PC-9 (cell line): Measurements from ENCODE around the gene NIPSNAP3A. TPM values are rescaled to one million over a fixed set of nuclear protein-coding genes. Genes with fewer than 3 reads are reported as not detected.

Source experiments
- BruUV-seq: library from RNA; stranded (reverse); fragments of 400-500 nt; replicated peaks from 2 replicates; lab custom pipeline; 2021; lab: Mats Ljungman, UMichigan
- CTCF ChIA-PET: fragments of 300-600 bp; sonication (Branson Sonifier 250); formaldehyde crosslinking; loops from one replicate; lab custom pipeline; 2022; ENCODE audit warnings: antibody characterized with exemption; lab: Charles Lee
- POLR2A ChIA-PET: fragments of 300-600 bp; sonication (Branson Sonifier 250); formaldehyde crosslinking; loops from one replicate; lab custom pipeline; 2022; ENCODE audit warnings: antibody characterized with exemption; ENCODE audit not compliant: unreplicated experiment; lab: Charles Lee
- DNase-seq, 2 experiments: peaks; one replicate each; pipeline versions ENCODE4 v3.0.0 to v3.0.0-alpha.2; 2015 to 2022; ENCODE audit warnings: mixed read lengths in 1 of 2
- H2AFZ ChIP-seq: fragments of 200-600 bp; sonication (generic); 2 replicates; pipeline ENCODE4 v1.8.1; 2017; ENCODE audit warnings: antibody characterized with exemption
- H3F3A ChIP-seq: fragments of 200-600 bp; sonication (generic); 2 replicates; pipeline ENCODE4 v1.8.1; 2017; ENCODE audit warnings: antibody characterized with exemption, mild to moderate bottlenecking, low read depth; ENCODE audit not compliant: insufficient read depth
- H3K27ac ChIP-seq: fragments of 200-600 bp; sonication (generic); 2 replicates; pipeline ENCODE4 v1.6.1; 2016; ENCODE audit warnings: mixed run types
- H3K27me3 ChIP-seq: fragments of 200-600 bp; sonication (generic); 2 replicates; pipeline ENCODE4 v1.6.1; 2016; ENCODE audit warnings: low read depth, mixed run types; ENCODE audit not compliant: insufficient read depth
- H3K36me3 ChIP-seq: fragments of 200-600 bp; sonication (generic); 2 replicates; pipeline ENCODE4 v1.6.1; 2016; ENCODE audit warnings: low read depth, mixed run types
- H3K4me1 ChIP-seq: fragments of 200-600 bp; sonication (generic); replicated peaks from 2 replicates; pipeline ENCODE4 v1.6.1; 2016; ENCODE audit warnings: mixed run types; ENCODE audit not compliant: insufficient read depth
- H3K4me2 ChIP-seq: fragments of 200-600 bp; sonication (generic); 2 replicates; pipeline ENCODE4 v1.6.1; 2017; ENCODE audit warnings: mixed run types
- H3K4me3 ChIP-seq: fragments of 200-600 bp; sonication (generic); 2 replicates; pipeline ENCODE4 v1.6.1; 2016; ENCODE audit warnings: mixed run types
- H3K79me2 ChIP-seq: fragments of 200-600 bp; sonication (generic); 2 replicates; pipeline ENCODE4 v1.6.1; 2017; ENCODE audit warnings: low read depth, mixed run types
- H3K9me2 ChIP-seq: fragments of 200-600 bp; sonication (generic); 2 replicates; pipeline ENCODE4 v1.8.1; 2017; ENCODE audit warnings: mild to moderate bottlenecking; ENCODE audit not compliant: insufficient read depth
- H3K9me3 ChIP-seq: fragments of 200-600 bp; sonication (generic); 2 replicates; pipeline ENCODE4 v1.8.1; 2016; ENCODE audit warnings: low read depth; ENCODE audit not compliant: insufficient read depth
- H4K20me1 ChIP-seq: fragments of 200-600 bp; sonication (generic); 2 replicates; pipeline ENCODE4 v1.8.1; 2017; ENCODE audit not compliant: insufficient read depth
- EZH2 ChIP-seq: fragments of 200-600 bp; sonication (generic); IDR thresholded peaks from 2 replicates; pipeline ENCODE4 v1.8.0; 2017; ENCODE audit warnings: antibody characterized with exemption, low read depth
- intact Hi-C: fragments of 100-400 bp; cut with micrococcal nuclease; formaldehyde crosslinking; loops from one replicate; pipeline ENCODE4 v1.10.0; 2022; ENCODE audit not compliant: unreplicated experiment
- total RNA-seq: library from RNA; stranded (reverse); gene quantifications from 2 replicates; pipeline ENCODE4 v1.2.3, GENCODE V29; 2021
- TF ChIP-seq, protein P1 (sequence below): fragments of 200-600 bp; sonication (generic); conservative IDR thresholded peaks from 2 replicates; pipeline ENCODE4 v1.6.1; 2017; ENCODE audit warnings: mixed run types, antibody characterized with exemption, mild to moderate bottlenecking, moderate library complexity

NIPSNAP3A gene
- total RNA-seq, 1 experiment from 2014 or later, result 19.8 TPM

DNA sequence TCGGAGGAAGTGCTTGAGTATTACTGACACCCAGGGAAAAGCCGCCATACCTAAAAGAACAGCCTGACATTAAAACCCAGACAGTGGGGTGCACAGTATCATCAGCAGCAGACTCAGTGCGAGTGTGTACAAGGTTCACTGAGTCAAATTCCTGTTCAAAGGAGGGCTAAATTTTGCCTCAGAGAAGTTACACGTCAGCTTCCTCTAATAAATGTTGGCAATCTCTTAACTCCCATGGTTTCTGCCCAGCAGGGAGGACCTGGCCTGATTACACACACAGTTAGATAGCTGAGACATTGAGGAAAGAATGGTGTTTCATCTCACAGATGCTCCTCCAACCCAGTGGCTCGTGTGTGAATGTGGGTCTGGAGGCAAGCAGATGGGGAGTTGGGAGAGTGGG, 54.6 kb downstream of the NIPSNAP3A start:
- TF ChIP-seq EZH2, result no peak
- TF ChIP-seq, protein P1, sequence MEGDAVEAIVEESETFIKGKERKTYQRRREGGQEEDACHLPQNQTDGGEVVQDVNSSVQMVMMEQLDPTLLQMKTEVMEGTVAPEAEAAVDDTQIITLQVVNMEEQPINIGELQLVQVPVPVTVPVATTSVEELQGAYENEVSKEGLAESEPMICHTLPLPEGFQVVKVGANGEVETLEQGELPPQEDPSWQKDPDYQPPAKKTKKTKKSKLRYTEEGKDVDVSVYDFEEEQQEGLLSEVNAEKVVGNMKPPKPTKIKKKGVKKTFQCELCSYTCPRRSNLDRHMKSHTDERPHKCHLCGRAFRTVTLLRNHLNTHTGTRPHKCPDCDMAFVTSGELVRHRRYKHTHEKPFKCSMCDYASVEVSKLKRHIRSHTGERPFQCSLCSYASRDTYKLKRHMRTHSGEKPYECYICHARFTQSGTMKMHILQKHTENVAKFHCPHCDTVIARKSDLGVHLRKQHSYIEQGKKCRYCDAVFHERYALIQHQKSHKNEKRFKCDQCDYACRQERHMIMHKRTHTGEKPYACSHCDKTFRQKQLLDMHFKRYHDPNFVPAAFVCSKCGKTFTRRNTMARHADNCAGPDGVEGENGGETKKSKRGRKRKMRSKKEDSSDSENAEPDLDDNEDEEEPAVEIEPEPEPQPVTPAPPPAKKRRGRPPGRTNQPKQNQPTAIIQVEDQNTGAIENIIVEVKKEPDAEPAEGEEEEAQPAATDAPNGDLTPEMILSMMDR, result no peak
- Histone ChIP-seq H3K4me1 (no peaks in the 10 kb centered on the region), H3F3A (no peaks in the 10 kb centered on the region), H3K9me2 (no peaks in the 10 kb centered on the region), H3K4me3 (no peak overlapping the region), H2AFZ (no peak overlapping the region), H3K27ac (no peak overlapping the region), H3K9me3 (no peaks in the 10 kb centered on the region), H3K36me3 (peaks cover 69% of the 10 kb centered on the region), H3K27me3 (no peaks in the 10 kb centered on the region), H3K4me2 (no peak overlapping the region), H4K20me1 (peaks cover 3% of the 10 kb centered on the region; the same call in 1 of the 2 replicates), H3K79me2 (no peaks in the 10 kb centered on the region)
- POLR2A ChIA-PET, result no interaction called here
- CTCF ChIA-PET, result no interaction called here
- DNase-seq, result no peak
- intact Hi-C loops, result no loop called here
- no TSS peak for BruUV-seq

DNA sequence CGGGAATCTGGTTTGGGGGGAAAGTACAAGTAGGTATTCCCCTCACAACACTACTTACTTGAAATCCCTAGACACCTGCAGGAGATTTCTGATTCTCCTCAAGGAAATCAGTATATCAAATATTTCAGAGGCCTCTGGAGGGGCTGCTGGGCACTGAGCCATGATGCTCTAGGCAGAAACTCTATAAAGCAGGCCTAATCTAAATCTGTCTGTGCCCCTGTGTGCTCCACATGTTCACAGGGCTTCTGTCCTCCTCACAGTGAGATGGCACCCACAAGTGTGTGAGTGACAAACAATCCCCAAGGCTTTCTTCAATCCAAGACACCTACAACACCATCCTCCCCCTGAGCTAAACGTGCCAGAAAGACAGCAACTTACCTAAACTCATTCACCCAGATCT, 55.4 kb downstream of the NIPSNAP3A start:
- ChIA-PET POLR2A (no interaction called here), CTCF (no interaction called here)
- H3K4me3 ChIP-seq, result no peak overlapping the region
- H3K4me2 ChIP-seq, result no peak overlapping the region
- intact Hi-C loops, result no loop called here
- H3K27me3 ChIP-seq, result no peaks in the 10 kb centered on the region
- H3K36me3 ChIP-seq, result peaks cover 62% of the 10 kb centered on the region
- no peaks in the 10 kb centered on the region for H3K9me3 ChIP-seq
- BruUV-seq, result no TSS peak
- peaks cover 3% of the 10 kb centered on the region; the same call in 1 of the 2 replicates for H4K20me1 ChIP-seq
- H3K9me2 ChIP-seq, result no peaks in the 10 kb centered on the region
- H2AFZ ChIP-seq, result no peak overlapping the region
- no peaks in the 10 kb centered on the region for H3K79me2 ChIP-seq
- TF ChIP-seq, protein P1, result no peak
- no peak for TF ChIP-seq EZH2
- DNase-seq, result no peak
- H3F3A ChIP-seq, result no peaks in the 10 kb centered on the region
- no peaks in the 10 kb centered on the region for H3K4me1 ChIP-seq
- no peak overlapping the region for H3K27ac ChIP-seq

DNA sequence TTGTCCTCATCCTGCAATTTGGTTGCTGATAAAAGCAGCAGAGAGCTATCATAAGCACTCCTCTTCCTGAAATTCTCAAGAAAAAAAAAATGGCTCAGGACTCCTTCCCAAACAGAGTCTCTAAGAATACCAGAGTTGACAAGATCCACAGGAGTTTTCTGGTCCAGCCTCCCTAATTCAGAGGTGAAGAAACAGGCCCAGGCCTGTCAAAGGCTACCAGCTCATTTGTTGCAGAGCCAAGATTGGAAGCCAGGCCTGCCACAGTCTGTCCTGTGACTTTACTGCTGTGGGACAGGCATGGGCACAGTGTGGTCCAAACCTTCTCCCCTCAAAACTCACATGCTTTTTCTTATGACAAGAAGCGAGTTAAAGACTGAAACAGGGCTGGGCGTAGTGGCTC, 58.0 kb downstream of the NIPSNAP3A start:
- no TSS peak for BruUV-seq
- Histone ChIP-seq H3K27ac (no peak overlapping the region), H3K27me3 (no peaks in the 10 kb centered on the region), H3K36me3 (peaks cover 61% of the 10 kb centered on the region), H3K4me2 (no peak overlapping the region), H3F3A (peaks cover 3% of the 10 kb centered on the region; the same call in 1 of the 2 replicates), H4K20me1 (no peaks in the 10 kb centered on the region), H3K79me2 (no peaks in the 10 kb centered on the region), H2AFZ (no peak overlapping the region), H3K4me3 (no peak overlapping the region), H3K9me2 (no peaks in the 10 kb centered on the region), H3K9me3 (no peaks in the 10 kb centered on the region), H3K4me1 (peaks cover 5% of the 10 kb centered on the region)
- DNase-seq, result no peak
- TF ChIP-seq, protein P1, result no peak
- no peak for TF ChIP-seq EZH2
- CTCF ChIA-PET, result no interaction called here
- POLR2A ChIA-PET, result no interaction called here
- intact Hi-C loops, result no loop called here
